Measurements from ENCODE around the gene DAP3. TPM values are rescaled to one million over a fixed set of nuclear protein-coding genes. Genes with fewer than 3 reads are reported as not detected.

The DAP3 gene
- total RNA-seq, 6 donors from 2014 or later: 60.8 to 233 (median 100) TPM

DNA sequence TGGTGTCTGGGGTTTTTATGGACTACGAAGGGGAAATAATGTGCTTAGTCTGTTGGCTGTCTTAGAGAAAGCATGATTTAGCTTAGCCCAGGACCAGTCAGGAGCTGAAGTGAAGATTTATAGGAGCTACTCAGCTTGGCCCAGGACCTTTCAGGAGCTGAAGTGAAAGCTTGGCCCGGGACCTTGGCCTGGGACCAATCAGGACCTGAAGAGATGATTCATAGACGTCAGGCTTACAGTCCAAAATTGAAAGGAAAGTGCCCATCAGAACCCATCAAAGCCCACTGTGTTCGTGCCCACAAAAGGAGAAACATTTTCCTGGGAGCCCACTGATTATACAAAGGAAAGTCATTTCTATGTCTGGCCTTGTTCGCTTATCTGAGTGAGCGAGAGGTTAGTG lies 43.2 kb upstream of the DAP3 start:
- no peaks in the 10 kb centered on the region for H3K36me3 ChIP-seq
- H3K27me3 ChIP-seq: no peaks in the 10 kb centered on the region
- H3K4me1 ChIP-seq: peaks cover 4 to 20% (median 8%) of the 10 kb centered on the region in 4 donors
- 73 to 80% methylated on average over 6 of the region's 6 CpGs for WGBS, 2 donors
- ATAC-seq (ENCODE audit: low FRiP score in 2 of 2) (no peak), DNase-seq (no peak)
- TF ChIP-seq POLR2AphosphoS5 (IDR thresholded peaks at IDR 0.05): no peak
- no peak for TF ChIP-seq POLR2A (IDR thresholded peaks at IDR 0.05)
- TF ChIP-seq, protein P1, sequence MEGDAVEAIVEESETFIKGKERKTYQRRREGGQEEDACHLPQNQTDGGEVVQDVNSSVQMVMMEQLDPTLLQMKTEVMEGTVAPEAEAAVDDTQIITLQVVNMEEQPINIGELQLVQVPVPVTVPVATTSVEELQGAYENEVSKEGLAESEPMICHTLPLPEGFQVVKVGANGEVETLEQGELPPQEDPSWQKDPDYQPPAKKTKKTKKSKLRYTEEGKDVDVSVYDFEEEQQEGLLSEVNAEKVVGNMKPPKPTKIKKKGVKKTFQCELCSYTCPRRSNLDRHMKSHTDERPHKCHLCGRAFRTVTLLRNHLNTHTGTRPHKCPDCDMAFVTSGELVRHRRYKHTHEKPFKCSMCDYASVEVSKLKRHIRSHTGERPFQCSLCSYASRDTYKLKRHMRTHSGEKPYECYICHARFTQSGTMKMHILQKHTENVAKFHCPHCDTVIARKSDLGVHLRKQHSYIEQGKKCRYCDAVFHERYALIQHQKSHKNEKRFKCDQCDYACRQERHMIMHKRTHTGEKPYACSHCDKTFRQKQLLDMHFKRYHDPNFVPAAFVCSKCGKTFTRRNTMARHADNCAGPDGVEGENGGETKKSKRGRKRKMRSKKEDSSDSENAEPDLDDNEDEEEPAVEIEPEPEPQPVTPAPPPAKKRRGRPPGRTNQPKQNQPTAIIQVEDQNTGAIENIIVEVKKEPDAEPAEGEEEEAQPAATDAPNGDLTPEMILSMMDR (IDR thresholded peaks at IDR 0.05): no peak
- no peak for TF ChIP-seq EP300 (IDR thresholded peaks at IDR 0.05)
- no peak overlapping the region for H3K4me3 ChIP-seq
- peaks cover 0 to 20% (median 10%) of the 10 kb centered on the region in 4 donors for H3K9me3 ChIP-seq
- H3K27ac ChIP-seq: no peak overlapping the region

DNA sequence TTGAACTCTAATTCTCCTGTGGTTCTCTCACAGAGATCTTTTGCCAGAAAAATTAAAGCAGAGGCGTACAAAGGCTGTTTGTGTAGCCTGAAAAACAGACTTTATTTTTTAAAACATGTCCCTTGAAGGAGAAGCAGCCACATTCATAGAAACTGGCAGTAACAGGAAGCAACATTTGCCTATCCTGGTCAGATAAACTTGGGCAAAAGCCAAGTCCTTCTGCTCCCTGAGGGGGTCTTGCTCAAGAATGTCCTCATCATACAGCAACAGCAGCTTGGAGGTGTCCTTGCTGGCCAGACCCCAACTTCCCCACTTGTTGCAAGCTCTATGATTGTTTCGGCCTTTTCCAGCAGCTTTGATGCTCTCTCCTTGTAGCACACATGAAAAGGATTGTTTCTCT lies 42.6 kb upstream of the DAP3 start:
- Histone ChIP-seq H3K27ac (no peak overlapping the region), H3K36me3 (no peaks in the 10 kb centered on the region), H3K4me3 (no peak overlapping the region), H3K27me3 (no peaks in the 10 kb centered on the region), H3K9me3 (peaks cover 0 to 20% (median 10%) of the 10 kb centered on the region in 4 donors), H3K4me1 (peaks cover 4 to 23% (median 11%) of the 10 kb centered on the region in 4 donors)
- DNase-seq (no peak), ATAC-seq (ENCODE audit: low FRiP score in 2 of 2) (no peak)
- no peak for TF ChIP-seq POLR2A (IDR thresholded peaks at IDR 0.05)
- TF ChIP-seq, protein P1 (IDR thresholded peaks at IDR 0.05): no peak
- no peak for TF ChIP-seq POLR2AphosphoS5 (IDR thresholded peaks at IDR 0.05)
- 62 to 79% methylated on average over 2 of the region's 2 CpGs for WGBS, 2 donors

DNA sequence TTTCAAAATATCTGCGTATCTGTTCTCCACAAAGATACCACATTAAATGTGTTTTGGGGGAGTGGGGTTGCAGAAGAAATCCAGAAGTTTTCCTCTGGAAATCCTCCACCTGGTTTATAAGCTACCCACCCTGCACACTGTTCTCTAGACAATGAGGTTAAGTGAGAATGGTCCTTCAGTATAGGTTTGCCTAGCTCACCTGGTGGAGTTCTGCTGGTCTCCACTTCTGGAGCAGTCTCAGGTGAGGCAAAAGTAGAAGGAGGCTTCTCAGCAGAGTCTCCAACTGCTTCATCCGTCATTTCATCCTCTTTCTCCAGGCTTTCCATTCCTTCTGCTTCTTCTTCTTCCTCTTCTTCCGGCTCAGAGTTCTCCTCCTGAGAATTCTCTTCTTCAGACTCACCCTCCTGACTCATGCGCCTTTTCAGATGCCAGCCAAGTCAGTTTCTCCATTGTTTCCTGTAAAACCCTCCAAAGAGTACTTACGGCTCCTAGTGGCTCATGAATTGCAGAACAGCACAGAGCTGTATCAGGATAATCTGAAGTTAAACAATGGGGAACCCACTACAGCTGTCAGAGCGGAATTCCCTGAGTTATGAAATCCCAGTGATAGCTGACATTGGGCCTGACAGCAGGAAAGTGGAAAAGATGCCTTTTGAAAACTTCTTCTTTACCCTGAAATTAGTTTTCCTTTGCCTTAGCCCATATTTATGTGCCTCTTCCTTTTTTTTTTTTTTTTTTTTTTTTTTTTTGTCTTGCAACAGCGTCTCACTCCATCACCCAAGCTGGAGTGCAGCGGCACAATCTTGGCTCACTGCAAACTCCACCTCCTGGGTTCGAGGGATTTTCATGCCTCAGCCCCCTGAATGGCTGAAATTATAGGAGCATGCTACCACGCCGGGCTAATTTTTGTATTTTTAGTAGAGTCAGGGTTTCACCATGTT lies 40.4 kb upstream of the DAP3 start:
- H3K9me3 ChIP-seq: peaks cover 0 to 4% (median 1%) of the 10 kb centered on the region in 4 donors
- H3K36me3 ChIP-seq: no peaks in the 10 kb centered on the region
- 30 to 43% methylated on average over 11 of the region's 11 CpGs for WGBS, 2 donors
- H3K27ac ChIP-seq: peak overlapping the region; percentile 48 to 62 (median 57)
- DNase-seq (peak in 1 of 2 donors; percentile 60), ATAC-seq (ENCODE audit: low FRiP score in 2 of 2) (peak; percentile 84 to 92)
- peaks cover 4 to 27% (median 15%) of the 10 kb centered on the region in 4 donors for H3K4me1 ChIP-seq
- no peak overlapping the region for H3K4me3 ChIP-seq
- H3K27me3 ChIP-seq: no peaks in the 10 kb centered on the region
- TF ChIP-seq POLR2AphosphoS5 (IDR thresholded peaks at IDR 0.05) (peak in 1 of 2 donors; percentile 46), EP300 (IDR thresholded peaks at IDR 0.05) (peak in 1 of 4 donors; percentile 74), POLR2A (IDR thresholded peaks at IDR 0.05) (no peak)
- TF ChIP-seq, protein P1 (IDR thresholded peaks at IDR 0.05): peak in 4 of 6 experiments; percentile 26 to 50 (median 38)

DNA sequence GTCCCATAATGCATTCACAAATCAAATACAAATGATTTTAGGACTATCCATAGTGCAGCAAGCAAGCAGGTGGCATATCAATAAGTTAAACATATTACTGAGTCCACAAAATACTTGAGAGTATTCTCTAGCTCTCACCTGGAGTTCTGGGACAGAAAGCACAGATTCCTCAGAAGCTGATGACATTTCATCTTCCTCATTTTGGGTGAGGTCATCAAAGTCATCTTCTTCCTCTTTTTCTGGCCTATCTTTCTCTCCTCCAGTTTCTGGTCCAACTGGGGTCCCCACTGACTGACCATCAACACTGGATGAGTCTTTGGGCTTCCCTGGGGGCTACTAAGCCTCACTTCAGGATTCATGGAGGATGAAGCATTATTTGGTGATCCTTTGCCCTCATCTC lies 39.2 kb upstream of the DAP3 start:
- H3K4me1 ChIP-seq: peaks cover 4 to 27% (median 15%) of the 10 kb centered on the region in 4 donors
- no peaks in the 10 kb centered on the region for H3K27me3 ChIP-seq
- peaks cover 0 to 4% (median 0%) of the 10 kb centered on the region in 4 donors for H3K9me3 ChIP-seq
- no peak overlapping the region for H3K27ac ChIP-seq
- no peaks in the 10 kb centered on the region for H3K36me3 ChIP-seq
- TF ChIP-seq POLR2AphosphoS5 (IDR thresholded peaks at IDR 0.05): no peak
- no peak for TF ChIP-seq POLR2A (IDR thresholded peaks at IDR 0.05)
- TF ChIP-seq EP300 (IDR thresholded peaks at IDR 0.05): no peak
- TF ChIP-seq, protein P1 (IDR thresholded peaks at IDR 0.05): no peak
- no peak overlapping the region for H3K4me3 ChIP-seq
- DNase-seq (no peak), ATAC-seq (ENCODE audit: low FRiP score in 2 of 2) (peak in 1 of 2 donors; percentile 25)

Measured in upper lobe of left lung (tissue), 6 donors.